Measurements from ENCODE around the gene BCL11A. TPM values are rescaled to one million over a fixed set of nuclear protein-coding genes. Genes with fewer than 3 reads are reported as not detected.

BCL11A gene
- total RNA-seq, 4 donors from 2014 or later, result 0.28 to 5.0 (median 1.1) TPM

GRCh38 chr2:60555783-60556139, 2.3 kb upstream of the BCL11A start:
- TF ChIP-seq CTCF (IDR thresholded peaks at IDR 0.05), result no peak
- DNase-seq (ENCODE audit: low spot score) (no peak), ATAC-seq (ENCODE audit: low FRiP score) (no peak)

- ATAC-seq (ENCODE audit: low FRiP score) (peak; percentile 28), DNase-seq (ENCODE audit: low spot score) (no peak)
- no peak for TF ChIP-seq CTCF (IDR thresholded peaks at IDR 0.05)
These were observed 1.8 kb upstream of the BCL11A start for GRCh38 chr2:60555066-60555782.

DNA sequence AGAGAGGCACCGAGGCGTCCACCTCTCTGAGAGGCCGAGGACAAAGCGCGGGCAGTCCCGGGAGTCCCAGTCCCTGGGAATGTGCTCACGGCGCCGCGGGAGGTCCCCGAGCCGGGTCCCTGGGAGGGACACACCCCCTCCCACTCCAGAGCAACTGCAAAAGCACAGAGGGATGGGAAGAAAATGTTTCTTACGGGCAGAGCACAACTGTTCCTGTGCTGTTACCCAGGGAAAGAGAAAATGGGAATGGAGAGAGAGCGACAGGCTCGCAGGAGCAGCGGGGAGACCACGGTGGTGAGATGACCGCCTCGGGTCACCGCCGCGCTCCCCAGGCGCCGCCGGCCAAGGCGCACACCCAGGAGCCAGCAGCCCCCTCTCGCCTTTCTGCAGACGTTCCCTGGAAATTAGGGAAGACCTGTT, 1.2 kb upstream of the BCL11A start:
- ATAC-seq (ENCODE audit: low FRiP score) (peak; percentile 11), DNase-seq (ENCODE audit: low spot score) (no peak)
- TF ChIP-seq CTCF (IDR thresholded peaks at IDR 0.05), result no peak

DNA sequence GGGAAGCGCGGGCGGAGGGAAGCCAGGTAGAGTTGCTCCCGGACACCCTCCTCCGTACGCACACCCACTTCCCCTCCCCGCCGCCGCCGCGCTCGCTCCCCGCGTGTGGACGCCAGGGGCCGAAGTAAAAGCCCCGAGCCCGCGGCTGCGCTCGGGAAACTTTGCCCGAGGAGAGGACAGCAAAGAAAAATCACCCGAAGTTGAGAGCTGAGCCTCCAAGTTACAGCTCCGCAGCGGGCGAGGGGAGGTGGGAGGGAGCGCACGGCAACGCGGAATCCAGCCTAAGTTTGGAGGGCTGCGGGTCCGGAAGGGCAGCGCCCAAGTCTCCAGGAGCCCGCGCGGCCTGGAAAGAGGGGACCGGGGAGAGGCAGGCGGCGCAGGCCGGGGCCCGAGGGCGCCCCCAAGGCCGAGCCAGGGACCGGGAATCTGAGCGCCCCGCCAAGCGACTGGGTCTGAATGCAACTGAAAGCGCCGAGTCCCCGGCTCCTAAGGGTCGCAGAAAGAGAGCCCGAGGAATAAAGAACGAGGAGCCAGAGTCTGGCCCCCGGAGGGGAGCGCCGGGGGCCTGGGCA, 706 bp upstream of the BCL11A start:
- TF ChIP-seq CTCF (IDR thresholded peaks at IDR 0.05), result no peak
- DNase-seq (ENCODE audit: low spot score) (no peak), ATAC-seq (ENCODE audit: low FRiP score) (peak; percentile 19)

GRCh38 chr2:60552851-60553494, 481 bp downstream of the BCL11A start:
- DNase-seq (ENCODE audit: low spot score) (no peak), ATAC-seq (ENCODE audit: low FRiP score) (no peak)
- no peak for TF ChIP-seq CTCF (IDR thresholded peaks at IDR 0.05)

DNA sequence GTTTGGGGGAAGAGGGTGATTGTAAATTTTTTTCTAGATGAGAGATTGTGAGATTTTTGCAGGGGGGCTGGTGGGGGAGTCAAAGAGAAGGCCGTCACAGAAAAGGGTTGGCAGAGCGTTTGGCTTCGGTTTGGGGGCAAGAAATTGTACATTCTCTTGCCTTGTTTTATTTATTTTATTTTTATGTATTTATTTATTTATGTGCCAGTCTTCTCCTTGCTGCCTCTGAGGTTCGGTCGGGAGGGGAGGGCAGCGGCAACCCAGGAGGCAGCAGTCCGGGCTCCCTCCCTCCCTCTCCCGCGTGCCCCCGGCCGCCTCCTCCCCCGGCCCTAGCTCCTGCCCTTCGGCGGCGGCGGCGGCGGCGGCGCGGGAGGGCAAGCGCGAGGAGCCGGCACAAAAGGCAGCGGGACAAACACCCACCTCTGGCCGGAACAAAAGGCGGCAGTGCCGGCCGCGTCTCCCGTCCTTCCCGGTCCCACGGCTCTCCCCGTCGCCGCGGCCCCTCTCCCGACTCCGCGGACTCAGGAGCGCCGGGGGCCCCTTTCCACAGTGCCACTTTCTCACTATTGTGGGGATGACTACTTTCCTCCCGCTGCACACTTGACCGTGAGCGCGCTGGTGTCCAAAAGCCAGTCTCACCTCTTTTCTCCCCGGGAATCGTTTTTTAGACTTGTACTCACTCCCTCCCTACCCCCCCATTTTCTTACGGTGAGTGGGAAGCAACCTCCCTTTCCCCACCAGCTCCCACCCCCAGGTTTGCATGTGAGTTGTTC, 1.2 kb downstream of the BCL11A start:
- no peak for DNase-seq (ENCODE audit: low spot score)
- no peak for ATAC-seq (ENCODE audit: low FRiP score)
- TF ChIP-seq CTCF (IDR thresholded peaks at IDR 0.05), result no peak
